ENCODE measurements around the gene G3BP1. TPM values are rescaled to one million over a fixed set of nuclear protein-coding genes. Genes with fewer than 3 reads are reported as not detected.

Gene G3BP1
- total RNA-seq, 1 experiment from 2014 or later, result 329 TPM

DNA sequence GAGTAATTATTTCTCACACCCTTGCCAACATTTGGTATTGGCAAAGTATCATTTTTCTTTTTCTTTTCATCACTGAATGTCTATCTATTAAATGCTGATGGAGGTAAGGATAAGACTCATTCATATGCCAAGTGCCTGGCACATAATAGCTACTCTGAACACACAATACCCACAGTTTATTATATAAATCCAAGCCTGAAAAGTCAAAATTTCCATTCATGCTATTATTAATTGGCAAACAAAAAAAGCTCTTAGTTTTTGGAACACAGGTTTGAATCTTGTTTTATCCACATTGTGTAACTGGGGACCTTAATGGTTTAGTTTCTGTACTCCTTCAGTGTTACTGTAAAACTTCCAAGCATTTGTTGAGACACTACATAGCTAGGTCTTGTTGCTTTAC lies 7.0 kb upstream of the G3BP1 start:
- Mint-ChIP-seq H3K36me3 (ENCODE audit: insufficient read depth, unreplicated experiment) (no peaks in the 10 kb centered on the region), H3K27ac (ENCODE audit: unreplicated experiment) (no peak overlapping the region), H3K4me1 (ENCODE audit: low read depth, unreplicated experiment) (no peaks in the 10 kb centered on the region), H3K4me3 (ENCODE audit: unreplicated experiment) (no peak overlapping the region), H3K9me3 (ENCODE audit: unreplicated experiment) (no peaks in the 10 kb centered on the region), H3K27me3 (ENCODE audit: insufficient read depth, unreplicated experiment) (no peaks in the 10 kb centered on the region)
- Histone ChIP-seq H3K4me1 (no peaks in the 10 kb centered on the region), H3K27me3 (replicated peaks; ENCODE audit: control insufficient read depth, insufficient read depth, low read length) (no peaks in the 10 kb centered on the region), H3K4me3 (ENCODE audit: low read depth, low read length) (no peak overlapping the region), H3K36me3 (ENCODE audit: control insufficient read depth, insufficient read depth, low read length) (no peaks in the 10 kb centered on the region), H3K9me3 (no peaks in the 10 kb centered on the region)
- intact Hi-C loops (cut with micrococcal nuclease; ENCODE audit: unreplicated experiment), result no loop called here
- ChIA-PET POLR2A (no interaction called here), CTCF (interaction anchor here (0.6 kb wide), 1 partner anchor 53 kb away, joined by 3 read pairs; no protein-coding TSS in a partner anchor)
- BruUV-seq (replicated peaks), result no TSS peak
- DNase-seq, result no peak
- TF ChIP-seq, protein P1, sequence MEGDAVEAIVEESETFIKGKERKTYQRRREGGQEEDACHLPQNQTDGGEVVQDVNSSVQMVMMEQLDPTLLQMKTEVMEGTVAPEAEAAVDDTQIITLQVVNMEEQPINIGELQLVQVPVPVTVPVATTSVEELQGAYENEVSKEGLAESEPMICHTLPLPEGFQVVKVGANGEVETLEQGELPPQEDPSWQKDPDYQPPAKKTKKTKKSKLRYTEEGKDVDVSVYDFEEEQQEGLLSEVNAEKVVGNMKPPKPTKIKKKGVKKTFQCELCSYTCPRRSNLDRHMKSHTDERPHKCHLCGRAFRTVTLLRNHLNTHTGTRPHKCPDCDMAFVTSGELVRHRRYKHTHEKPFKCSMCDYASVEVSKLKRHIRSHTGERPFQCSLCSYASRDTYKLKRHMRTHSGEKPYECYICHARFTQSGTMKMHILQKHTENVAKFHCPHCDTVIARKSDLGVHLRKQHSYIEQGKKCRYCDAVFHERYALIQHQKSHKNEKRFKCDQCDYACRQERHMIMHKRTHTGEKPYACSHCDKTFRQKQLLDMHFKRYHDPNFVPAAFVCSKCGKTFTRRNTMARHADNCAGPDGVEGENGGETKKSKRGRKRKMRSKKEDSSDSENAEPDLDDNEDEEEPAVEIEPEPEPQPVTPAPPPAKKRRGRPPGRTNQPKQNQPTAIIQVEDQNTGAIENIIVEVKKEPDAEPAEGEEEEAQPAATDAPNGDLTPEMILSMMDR (IDR thresholded peaks at IDR 0.05; ENCODE audit: insufficient read depth in 1 of 2, low read depth in 1 of 2, low read length in 1 of 2, severe bottlenecking in 1 of 2, unreplicated experiment in 1 of 2), result no peak

DNA sequence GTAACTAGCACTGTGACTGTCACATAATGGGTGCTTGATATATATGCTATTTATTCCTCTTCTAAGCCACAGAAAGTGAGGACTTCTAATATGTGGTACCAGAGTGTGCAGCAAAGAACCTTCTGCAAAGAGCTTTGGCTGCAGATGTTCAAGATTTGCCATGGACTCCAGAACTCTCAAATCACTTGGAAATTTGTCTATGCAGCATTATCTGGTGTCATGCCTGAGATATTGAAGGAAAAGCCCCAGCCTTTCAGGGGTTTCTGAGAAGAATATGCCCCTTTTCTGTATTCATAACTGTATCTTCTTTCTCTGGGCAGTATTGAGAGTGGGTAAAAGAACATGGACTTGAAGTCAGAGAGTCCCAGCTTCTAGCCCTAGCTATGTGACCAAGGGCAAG lies 4.8 kb upstream of the G3BP1 start:
- H3K4me3 ChIP-seq (ENCODE audit: low read depth, low read length), result no peak overlapping the region
- POLR2A ChIA-PET, result no interaction called here
- intact Hi-C loops (cut with micrococcal nuclease; ENCODE audit: unreplicated experiment), result no loop called here
- CTCF ChIA-PET, result no interaction called here
- H3K4me1 Mint-ChIP-seq (ENCODE audit: low read depth, unreplicated experiment), result no peaks in the 10 kb centered on the region
- H3K9me3 Mint-ChIP-seq (ENCODE audit: unreplicated experiment), result no peaks in the 10 kb centered on the region
- H3K27ac Mint-ChIP-seq (ENCODE audit: unreplicated experiment), result no peak overlapping the region
- H3K9me3 ChIP-seq, result no peaks in the 10 kb centered on the region
- H3K4me3 Mint-ChIP-seq (ENCODE audit: unreplicated experiment), result no peak overlapping the region
- TF ChIP-seq, protein P1 (IDR thresholded peaks at IDR 0.05; ENCODE audit: insufficient read depth in 1 of 2, low read depth in 1 of 2, low read length in 1 of 2, severe bottlenecking in 1 of 2, unreplicated experiment in 1 of 2), result no peak
- H3K4me1 ChIP-seq, result no peaks in the 10 kb centered on the region
- H3K36me3 ChIP-seq (ENCODE audit: control insufficient read depth, insufficient read depth, low read length), result no peaks in the 10 kb centered on the region
- no peaks in the 10 kb centered on the region for H3K36me3 Mint-ChIP-seq (ENCODE audit: insufficient read depth, unreplicated experiment)
- no peak for DNase-seq
- no peaks in the 10 kb centered on the region for H3K27me3 Mint-ChIP-seq (ENCODE audit: insufficient read depth, unreplicated experiment)
- BruUV-seq (replicated peaks), result no TSS peak
- no peaks in the 10 kb centered on the region for H3K27me3 ChIP-seq (replicated peaks; ENCODE audit: control insufficient read depth, insufficient read depth, low read length)

- Histone ChIP-seq H3K9me3 (no peaks in the 10 kb centered on the region), H3K4me1 (no peaks in the 10 kb centered on the region; the same call in 1 of the 2 replicates), H3K36me3 (ENCODE audit: control insufficient read depth, insufficient read depth, low read length) (no peaks in the 10 kb centered on the region; the same call in 1 of the 2 replicates), H3K27me3 (replicated peaks; ENCODE audit: control insufficient read depth, insufficient read depth, low read length) (no peaks in the 10 kb centered on the region), H3K4me3 (ENCODE audit: low read depth, low read length) (peak overlapping the region; percentile 65)
- no peak overlapping the region for H3K4me3 Mint-ChIP-seq (ENCODE audit: unreplicated experiment)
- H3K4me1 Mint-ChIP-seq (ENCODE audit: low read depth, unreplicated experiment), result peaks cover 9% of the 10 kb centered on the region
- BruUV-seq (replicated peaks), result TSS peak; percentile 68
- TF ChIP-seq, protein P1 (IDR thresholded peaks at IDR 0.05; ENCODE audit: insufficient read depth in 1 of 2, low read depth in 1 of 2, low read length in 1 of 2, severe bottlenecking in 1 of 2, unreplicated experiment in 1 of 2), result peak; percentile 18 to 41
- no peaks in the 10 kb centered on the region for H3K9me3 Mint-ChIP-seq (ENCODE audit: unreplicated experiment)
- DNase-seq, result peak; percentile 79 to 84
- H3K27ac Mint-ChIP-seq (ENCODE audit: unreplicated experiment), result no peak overlapping the region
- intact Hi-C loops (cut with micrococcal nuclease; ENCODE audit: unreplicated experiment), result loop anchor here (1.0 to 5.0 kb wide), 4 partner anchors 12 to 518 kb away; partner anchors contain the start of genes ATOX1 and GM2A
- no peaks in the 10 kb centered on the region for H3K27me3 Mint-ChIP-seq (ENCODE audit: insufficient read depth, unreplicated experiment)
- POLR2A ChIA-PET, result interaction anchor here (0.7 to 3.0 kb wide), 11 partner anchors 10 to 1198 kb away, joined by 3 to 17 read pairs (median 4); no protein-coding TSS in a partner anchor
- CTCF ChIA-PET, result interaction anchor here (0.6 to 2.4 kb wide), 15 partner anchors 11 to 323 kb away, joined by 3 to 25 read pairs (median 4); partner anchors contain the start of genes ATOX1 and SLC36A1
- peaks cover 21% of the 10 kb centered on the region for H3K36me3 Mint-ChIP-seq (ENCODE audit: insufficient read depth, unreplicated experiment)
These were observed 1.1 kb upstream of the G3BP1 start for GRCh38 chr5:151770383-151771258.
